ENCODE measurements around the gene RPA3. TPM values are rescaled to one million over a fixed set of nuclear protein-coding genes. Genes with fewer than 3 reads are reported as not detected.

Gene RPA3
- total RNA-seq, 1 experiment from 2014 or later: 108 TPM

DNA sequence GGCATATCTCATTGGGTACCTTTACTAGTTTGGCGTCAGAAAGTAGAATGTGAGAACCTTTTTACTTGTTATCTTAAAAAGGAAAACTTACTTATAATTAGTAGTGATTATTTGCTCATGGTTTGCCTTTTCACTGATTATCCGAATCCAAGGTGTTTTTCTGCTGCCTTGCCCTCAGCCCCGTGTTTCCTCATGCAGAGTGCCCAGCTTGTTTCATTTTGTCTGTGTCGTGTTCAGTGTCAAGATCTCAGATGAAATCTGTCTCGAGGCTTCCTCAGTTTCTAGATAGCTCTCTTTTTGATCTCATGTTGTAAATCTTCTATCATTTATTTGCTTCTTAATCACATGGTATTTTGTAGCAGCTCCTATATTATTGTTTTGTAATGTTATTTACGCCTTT, 30.1 kb downstream of the RPA3 start:
- H3K23ac ChIP-seq (ENCODE audit: insufficient read length, low read depth, low read length): no peak overlapping the region
- TF ChIP-seq, protein P1, sequence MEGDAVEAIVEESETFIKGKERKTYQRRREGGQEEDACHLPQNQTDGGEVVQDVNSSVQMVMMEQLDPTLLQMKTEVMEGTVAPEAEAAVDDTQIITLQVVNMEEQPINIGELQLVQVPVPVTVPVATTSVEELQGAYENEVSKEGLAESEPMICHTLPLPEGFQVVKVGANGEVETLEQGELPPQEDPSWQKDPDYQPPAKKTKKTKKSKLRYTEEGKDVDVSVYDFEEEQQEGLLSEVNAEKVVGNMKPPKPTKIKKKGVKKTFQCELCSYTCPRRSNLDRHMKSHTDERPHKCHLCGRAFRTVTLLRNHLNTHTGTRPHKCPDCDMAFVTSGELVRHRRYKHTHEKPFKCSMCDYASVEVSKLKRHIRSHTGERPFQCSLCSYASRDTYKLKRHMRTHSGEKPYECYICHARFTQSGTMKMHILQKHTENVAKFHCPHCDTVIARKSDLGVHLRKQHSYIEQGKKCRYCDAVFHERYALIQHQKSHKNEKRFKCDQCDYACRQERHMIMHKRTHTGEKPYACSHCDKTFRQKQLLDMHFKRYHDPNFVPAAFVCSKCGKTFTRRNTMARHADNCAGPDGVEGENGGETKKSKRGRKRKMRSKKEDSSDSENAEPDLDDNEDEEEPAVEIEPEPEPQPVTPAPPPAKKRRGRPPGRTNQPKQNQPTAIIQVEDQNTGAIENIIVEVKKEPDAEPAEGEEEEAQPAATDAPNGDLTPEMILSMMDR (conservative IDR thresholded peaks at IDR 0.05): no peak
- no peaks in the 10 kb centered on the region; the same call in 1 of the 2 replicates for H3K4me1 ChIP-seq (ENCODE audit: insufficient read depth, low read length)
- no peaks in the 10 kb centered on the region for H3K23me2 ChIP-seq (ENCODE audit: insufficient read length, low read depth, low read length, poor library complexity, severe bottlenecking)
- no peak overlapping the region for H4K8ac ChIP-seq (replicated peaks; ENCODE audit: insufficient read length, low read depth, low read length)
- H2BK15ac ChIP-seq (ENCODE audit: low read depth, low read length): no peak overlapping the region
- no peaks in the 10 kb centered on the region for H3K36me3 Mint-ChIP-seq (ENCODE audit: insufficient read depth in 1 of 3, low read depth in 3 of 3)
- no peak overlapping the region for H2BK20ac ChIP-seq (ENCODE audit: low read depth, low read length, poor library complexity, severe bottlenecking)
- H3K4me2 ChIP-seq (ENCODE audit: insufficient read depth, insufficient read length, low read length): no peak overlapping the region
- H3K18ac ChIP-seq (ENCODE audit: insufficient read length, low read depth, low read length): no peak overlapping the region
- no peak overlapping the region for H3T11ph ChIP-seq (ENCODE audit: low read length)
- no peak overlapping the region for H4K91ac ChIP-seq (ENCODE audit: insufficient read length, low read depth, low read length)
- no peaks in the 10 kb centered on the region for H3K27me3 Mint-ChIP-seq (ENCODE audit: low read depth)
- H3K9ac ChIP-seq (ENCODE audit: extremely low read depth, insufficient read length, low read length): no peak overlapping the region
- no peaks in the 10 kb centered on the region for H3K9me3 ChIP-seq (ENCODE audit: control insufficient read depth, low read depth, low read length)
- H4K20me1 ChIP-seq (ENCODE audit: control insufficient read depth, insufficient read depth, insufficient read length): no peaks in the 10 kb centered on the region
- no peak overlapping the region for H3K27ac ChIP-seq (ENCODE audit: insufficient read length, low read depth, low read length)
- no peak overlapping the region for H2AFZ ChIP-seq (ENCODE audit: low read length)
- H3K27me3 ChIP-seq (ENCODE audit: insufficient read depth, low read length): no peaks in the 10 kb centered on the region
- H2BK120ac ChIP-seq (ENCODE audit: low read depth, low read length, poor library complexity, severe bottlenecking): no peak overlapping the region
- no peak overlapping the region for H3K4ac ChIP-seq (ENCODE audit: low read depth, low read length)
- H3K9me3 Mint-ChIP-seq: no peaks in the 10 kb centered on the region
- H3K56ac ChIP-seq (ENCODE audit: insufficient read length, low read depth, low read length): no peak overlapping the region
- no peak overlapping the region; a peak in 1 of 7 replicates for H3K27ac Mint-ChIP-seq
- H3K14ac ChIP-seq (ENCODE audit: insufficient read depth, low read length): no peak overlapping the region
- H2BK5ac ChIP-seq (ENCODE audit: insufficient read length, low read length): no peak overlapping the region
- no peak overlapping the region for H4K5ac ChIP-seq (ENCODE audit: insufficient read length, low read depth, low read length)
- no peak overlapping the region for H2AK5ac ChIP-seq (ENCODE audit: insufficient read length, low read length)
- no peaks in the 10 kb centered on the region for H3K79me2 ChIP-seq (ENCODE audit: insufficient read depth, low read length)
- no peak overlapping the region for H2BK12ac ChIP-seq (ENCODE audit: insufficient read length, low read depth, low read length)
- no peaks in the 10 kb centered on the region for H3K79me1 ChIP-seq (ENCODE audit: insufficient read depth, low read depth, low read length, poor library complexity, severe bottlenecking)
- DNase-seq: no peak
- WGBS (ENCODE audit: extremely low coverage, insufficient read length, low lambda C conversion rate): no CpG with 5 or more reads among the region's 6 CpGs
- peaks cover 0 to 3% of the 10 kb centered on the region in 2 experiments; a peak in 1 of 4 replicates for H3K4me1 Mint-ChIP-seq
- no peak overlapping the region for H3K4me3 Mint-ChIP-seq
